ENCODE data around the gene SFTPA2.
"Not testable (repeated sequence)": the region's sequence is repeated elsewhere in the genome, so short reads cannot be mapped to it uniquely, and the experiment has no call there.

SFTPA2 gene

DNA sequence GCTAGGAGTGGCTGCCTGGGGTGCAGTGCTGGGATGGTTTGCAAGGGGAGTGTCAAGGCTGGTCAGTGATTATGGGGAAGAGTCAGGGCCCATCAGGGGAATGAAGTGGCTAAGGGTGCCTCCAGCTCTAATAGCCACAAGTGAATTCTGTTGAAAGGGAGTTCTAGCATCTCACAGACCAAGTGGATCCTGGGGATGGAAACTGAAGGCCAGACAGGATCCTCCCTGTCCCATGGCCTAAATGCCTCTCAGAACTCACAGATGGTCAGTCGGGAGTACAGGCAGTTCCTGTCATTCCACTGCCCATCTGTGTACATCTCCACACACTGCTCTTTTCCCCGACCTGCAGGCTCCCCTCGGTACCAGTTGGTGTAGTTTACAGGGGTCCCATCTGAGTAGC is 3.2 kb downstream of the SFTPA2 start:
- not testable (repeated sequence) for DNase-seq

- no peak for DNase-seq
Measured at GRCh38 chr10:79555354-79556309, 4.6 kb downstream of the SFTPA2 start.

GRCh38 chr10:79552143-79552542 is 8.1 kb downstream of the SFTPA2 start:
- DNase-seq = no peak

GRCh38 chr10:79547973-79548372 is 12.2 kb downstream of the SFTPA2 start:
- no peak for DNase-seq

DNA sequence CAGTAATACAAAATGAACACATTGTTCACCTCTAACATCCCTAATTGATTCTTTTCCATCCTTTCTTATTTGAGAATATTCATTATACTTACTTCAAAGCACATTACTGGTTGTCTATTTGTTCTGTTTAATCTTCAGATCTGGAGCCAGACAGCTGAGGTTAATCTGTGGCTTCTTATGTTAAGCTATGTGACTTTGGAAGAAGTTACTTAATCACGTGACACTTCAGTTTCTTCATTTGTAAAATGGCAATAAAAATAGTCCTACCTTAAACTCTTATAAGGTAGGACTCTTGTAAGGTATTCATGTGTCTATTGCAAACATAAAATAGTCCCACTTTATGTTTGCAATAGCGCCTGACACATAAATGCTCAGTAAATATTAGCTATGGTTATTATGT is 13.1 kb downstream of the SFTPA2 start:
- not testable (repeated sequence) for DNase-seq

DNA sequence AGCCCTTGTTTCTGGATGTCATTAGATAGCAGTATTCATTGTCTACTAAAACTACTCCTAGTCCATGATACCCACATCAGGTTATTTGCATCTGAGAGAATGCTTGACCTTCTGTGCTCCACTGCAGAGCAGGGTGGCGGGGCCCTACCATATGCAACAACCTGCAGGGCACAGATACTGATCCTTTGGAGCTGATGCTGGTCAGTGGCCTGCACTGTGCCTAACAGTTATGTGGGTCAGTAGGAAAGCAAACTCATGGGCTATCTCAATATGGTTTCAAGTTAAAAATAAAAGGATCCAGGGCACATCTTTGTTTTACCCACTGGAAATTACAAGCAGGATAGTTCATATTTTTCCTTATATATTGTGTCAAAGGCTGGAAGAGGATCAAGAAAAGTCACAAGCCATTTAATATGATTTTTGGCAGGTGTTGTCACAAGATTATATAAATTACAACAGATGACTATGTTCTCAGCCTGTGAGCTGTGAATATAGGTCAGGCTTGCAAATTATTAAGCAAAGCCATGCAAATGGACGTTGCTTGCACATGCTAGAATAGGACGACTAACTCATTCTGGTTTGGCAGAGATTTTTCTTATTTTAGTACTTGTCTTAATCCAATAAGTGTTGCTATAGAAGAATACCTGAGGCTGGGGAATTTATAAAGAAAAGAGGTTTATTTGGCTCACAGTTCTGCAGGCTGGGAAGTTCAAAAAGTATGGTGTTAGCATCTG is 15.1 kb downstream of the SFTPA2 start:
- not testable (repeated sequence) for DNase-seq

DNA sequence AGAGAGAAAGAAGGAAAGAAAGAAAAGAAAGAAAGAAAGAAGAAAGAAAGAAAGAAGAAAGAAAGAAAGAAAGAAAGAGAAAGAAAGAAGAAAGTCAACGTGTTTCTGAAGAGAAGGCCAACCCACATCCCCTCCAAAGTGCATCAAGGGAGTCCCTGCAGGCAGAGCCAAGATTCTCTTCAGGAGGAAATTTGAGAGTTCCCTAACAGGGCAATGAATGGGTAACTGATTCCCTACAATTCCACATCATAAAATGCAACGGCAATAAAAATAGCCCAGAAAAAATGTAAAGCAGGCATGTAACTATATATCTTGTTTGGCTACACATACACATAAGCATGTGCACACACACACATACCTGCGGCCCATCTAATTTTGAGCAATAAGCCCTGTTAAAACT is 15.8 kb downstream of the SFTPA2 start:
- not testable (repeated sequence) for DNase-seq

DNA sequence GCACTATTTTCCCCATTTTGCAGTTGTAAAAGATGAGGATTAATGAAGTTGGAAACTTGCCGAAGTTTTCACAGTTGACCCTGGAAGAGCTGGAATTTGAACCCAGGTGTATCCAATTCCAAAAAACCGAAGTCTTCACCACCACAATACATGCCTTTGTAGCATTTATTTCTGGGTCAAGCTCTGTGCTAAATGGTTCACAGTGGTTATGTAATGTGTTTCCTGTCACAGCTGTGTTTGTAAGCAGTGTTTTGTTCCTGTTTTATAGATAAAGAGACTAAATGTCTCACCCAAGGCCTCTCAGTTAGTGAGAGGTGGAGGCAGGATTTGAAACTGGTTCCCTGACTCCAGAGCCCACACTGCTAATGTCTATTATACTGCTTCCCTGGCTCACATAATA is 17.6 kb downstream of the SFTPA2 start:
- DNase-seq = no peak

DNA sequence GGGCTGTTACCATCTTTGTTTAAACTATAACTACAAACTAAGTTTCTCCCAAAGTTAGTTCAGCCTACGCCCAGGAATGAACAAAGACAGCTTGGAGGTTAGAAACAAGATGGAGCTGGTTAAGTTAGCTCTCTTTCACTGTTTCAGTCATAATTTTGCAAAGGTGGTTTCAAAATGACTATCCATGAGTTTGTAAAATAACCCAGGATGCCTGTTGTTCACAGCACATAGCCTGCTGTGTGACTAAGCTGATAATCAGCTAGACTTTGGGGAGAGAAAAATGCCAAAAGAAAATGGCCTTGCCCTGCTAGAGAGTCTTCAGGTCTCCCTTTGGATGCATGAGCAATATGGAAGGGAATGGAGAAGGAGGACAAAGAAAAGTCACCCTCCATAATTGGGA is 19.3 kb downstream of the SFTPA2 start:
- not testable (repeated sequence) for DNase-seq

DNA sequence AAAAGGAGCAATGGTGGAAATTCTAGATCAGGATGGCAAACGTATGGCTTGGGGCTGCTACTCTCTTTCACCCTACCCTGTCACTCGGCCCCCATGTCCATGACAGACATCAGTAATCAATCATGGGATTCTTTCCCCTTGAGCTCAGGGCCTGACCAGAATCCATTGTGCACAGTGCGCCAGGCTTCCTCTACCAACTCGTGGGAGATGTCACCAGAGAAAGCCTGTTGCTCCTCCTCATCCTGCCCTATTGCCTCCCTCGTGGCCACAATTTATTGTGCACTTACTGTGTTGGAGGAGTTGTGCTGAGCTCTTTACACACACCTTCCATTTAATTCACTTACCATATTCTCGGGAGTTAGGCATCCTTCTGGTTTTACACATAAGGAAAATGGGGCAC is 21.9 kb downstream of the SFTPA2 start:
- DNase-seq = not testable (repeated sequence)

- not testable (repeated sequence) for DNase-seq
Measured at GRCh38 chr10:79533903-79534175, 26.4 kb downstream of the SFTPA2 start.

DNA sequence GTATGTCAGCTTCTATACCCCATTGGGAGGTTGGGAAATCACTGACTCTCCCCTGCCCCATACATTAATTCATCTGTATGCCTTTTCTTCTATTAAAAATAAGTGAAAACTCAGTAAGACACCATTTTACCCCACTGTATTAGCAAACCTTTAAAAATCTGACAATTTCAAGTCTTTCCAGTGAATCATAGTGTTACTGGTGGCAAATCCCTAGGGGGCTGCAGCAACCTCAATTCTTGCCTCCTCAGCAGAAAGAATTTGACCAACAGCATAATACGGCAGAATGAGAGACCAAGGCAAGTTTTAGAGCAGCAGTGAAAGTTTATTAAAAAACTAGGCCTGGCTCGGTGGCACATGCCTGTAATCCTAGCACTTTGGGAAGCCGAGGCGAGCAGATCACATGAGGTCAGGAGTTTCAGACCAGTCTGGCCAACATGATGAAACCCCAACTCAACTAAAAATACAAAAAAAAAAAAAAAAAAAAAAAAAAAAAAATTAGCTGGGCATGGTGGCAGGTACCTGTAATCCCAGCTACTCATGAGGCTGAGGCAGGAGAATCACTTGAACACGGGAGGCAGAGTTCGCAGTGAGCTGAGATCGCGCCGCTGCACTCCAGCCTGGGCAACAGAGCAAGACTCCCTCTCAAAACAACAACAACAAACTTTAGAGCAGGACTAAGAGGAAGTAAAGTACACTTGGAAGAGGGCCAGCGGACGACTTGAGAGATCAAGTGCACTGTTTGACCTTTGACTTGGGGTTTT is 26.9 kb downstream of the SFTPA2 start:
- not testable (repeated sequence) for DNase-seq

GRCh38 chr10:79528261-79528660 is 31.9 kb downstream of the SFTPA2 start:
- not testable (repeated sequence) for DNase-seq

DNA sequence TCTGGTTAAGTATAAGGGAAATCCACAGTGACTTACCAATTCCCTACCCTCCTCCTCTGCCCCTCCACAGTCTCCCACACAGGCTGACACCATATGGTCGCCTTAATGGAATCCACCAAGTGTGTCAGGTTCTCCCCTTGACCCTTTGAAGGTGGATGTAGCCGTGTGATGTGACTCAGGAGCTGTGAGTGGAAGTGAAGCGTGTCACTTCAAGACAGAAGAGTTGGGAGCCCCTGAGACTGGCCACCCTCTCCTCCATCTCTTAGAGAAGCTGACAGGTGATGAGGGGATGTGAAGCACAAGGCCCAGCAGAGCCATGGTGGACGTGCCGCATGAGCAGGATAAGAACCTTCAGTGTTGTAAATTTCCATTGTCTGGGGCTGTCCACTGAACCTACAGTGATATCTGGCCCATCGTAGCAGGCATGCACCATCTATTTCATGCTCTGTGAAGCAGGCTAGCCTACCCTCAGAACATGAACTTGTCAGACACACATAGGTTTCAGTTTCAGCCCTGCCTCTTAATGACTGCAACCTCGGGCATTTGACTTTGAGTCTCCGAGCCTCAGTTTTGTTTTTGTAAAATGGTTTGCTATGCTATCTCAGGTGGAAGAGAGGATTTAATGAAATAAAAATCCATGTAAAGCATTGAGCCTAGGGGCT is 35.0 kb downstream of the SFTPA2 start:
- DNase-seq = not testable (repeated sequence)

DNA sequence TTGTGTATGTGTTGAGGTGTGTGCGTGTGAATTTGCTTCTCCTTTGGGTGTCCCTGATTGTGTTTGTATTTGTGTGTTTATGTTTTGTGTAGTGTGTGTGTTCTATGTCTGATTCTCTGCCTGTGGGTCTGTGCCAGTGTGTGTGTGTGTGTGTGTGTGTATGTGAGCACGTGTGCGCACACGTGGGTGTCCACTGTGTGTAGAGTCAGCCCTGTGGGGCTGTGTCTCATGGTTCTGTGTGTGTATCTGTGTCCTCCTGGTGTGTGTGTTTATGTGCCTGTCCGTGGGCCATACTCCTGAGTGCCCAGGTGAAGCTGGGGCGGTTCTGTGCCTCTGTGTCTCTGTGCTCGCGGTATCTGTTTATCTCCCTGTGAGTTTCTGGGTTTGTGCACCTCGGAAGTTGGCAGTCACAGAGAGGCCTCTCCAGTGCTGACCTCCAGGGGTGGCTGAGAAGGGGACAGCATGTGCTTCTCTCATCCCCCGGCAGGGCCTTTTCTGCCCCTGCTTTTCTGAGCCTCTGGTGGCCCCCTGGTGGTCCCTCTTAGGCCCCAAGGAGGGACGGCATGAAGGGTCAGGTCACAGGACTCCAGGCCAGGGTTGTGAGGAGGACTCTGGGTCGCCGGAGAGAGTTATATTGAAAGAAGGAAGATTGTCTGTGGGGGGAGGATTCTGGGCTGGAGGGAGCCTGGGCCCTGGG is 36.9 kb downstream of the SFTPA2 start:
- not testable (repeated sequence) for DNase-seq

DNA sequence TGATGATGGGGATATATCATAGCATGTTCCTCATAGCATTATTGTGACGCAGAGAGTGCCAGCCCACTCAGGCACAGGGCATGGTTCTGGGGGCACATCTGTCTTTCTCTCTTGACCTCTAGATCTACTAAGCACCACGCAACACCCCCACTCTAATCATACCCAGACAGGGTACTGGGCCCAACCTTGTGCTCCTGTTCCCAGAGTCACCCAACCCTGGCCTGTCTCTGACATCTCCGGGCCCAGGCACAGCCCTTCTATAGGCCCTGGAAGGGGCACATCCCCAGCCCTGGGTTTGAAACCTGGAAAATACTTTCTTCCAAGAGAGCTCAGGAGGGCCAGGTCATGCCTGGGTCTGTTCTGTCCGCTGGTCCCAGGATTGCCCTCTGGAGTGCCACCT is 37.7 kb downstream of the SFTPA2 start:
- not testable (repeated sequence) for DNase-seq

DNA sequence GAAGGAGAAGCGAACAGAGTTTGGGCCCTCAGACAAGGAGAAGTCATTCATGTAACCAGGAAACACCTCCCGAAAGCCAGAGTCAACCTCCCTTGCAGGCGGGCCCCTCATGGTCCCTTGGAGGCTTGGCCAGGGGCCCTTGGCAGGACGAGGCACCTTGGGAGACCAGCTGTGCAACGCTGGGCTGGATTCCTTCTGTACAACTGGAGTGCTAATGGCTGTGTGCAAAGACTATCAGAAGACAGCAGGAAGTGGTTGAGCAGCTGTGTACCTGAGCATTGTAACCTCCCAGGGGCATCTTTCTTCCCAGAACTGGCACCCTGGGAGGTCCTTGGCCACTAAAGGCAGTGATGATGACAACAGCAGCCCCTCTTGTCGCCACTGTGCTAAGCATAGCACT is 38.5 kb downstream of the SFTPA2 start:
- DNase-seq = not testable (repeated sequence)

DNA sequence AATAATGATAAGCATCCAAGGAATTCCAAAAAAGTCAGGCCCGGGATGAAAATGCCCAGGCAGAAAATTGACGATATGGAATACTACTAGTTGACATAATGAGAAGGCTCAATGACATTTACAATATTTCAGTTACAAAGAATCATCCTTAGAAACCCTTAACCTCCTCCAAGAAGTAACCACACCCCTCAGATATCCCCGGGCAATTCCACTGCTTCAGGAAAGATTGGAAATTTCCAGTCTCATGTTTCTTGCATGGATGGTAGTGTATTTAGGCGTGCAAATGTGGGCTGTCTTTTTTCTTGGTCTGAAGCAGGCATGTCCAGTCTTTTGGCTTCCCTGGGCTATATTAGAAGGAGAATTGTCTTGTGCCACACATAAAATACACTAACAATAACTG is 42.6 kb downstream of the SFTPA2 start:
- DNase-seq = not testable (repeated sequence)

GRCh38 chr10:79516532-79517205 is 43.5 kb downstream of the SFTPA2 start:
- not testable (repeated sequence) for DNase-seq

DNA sequence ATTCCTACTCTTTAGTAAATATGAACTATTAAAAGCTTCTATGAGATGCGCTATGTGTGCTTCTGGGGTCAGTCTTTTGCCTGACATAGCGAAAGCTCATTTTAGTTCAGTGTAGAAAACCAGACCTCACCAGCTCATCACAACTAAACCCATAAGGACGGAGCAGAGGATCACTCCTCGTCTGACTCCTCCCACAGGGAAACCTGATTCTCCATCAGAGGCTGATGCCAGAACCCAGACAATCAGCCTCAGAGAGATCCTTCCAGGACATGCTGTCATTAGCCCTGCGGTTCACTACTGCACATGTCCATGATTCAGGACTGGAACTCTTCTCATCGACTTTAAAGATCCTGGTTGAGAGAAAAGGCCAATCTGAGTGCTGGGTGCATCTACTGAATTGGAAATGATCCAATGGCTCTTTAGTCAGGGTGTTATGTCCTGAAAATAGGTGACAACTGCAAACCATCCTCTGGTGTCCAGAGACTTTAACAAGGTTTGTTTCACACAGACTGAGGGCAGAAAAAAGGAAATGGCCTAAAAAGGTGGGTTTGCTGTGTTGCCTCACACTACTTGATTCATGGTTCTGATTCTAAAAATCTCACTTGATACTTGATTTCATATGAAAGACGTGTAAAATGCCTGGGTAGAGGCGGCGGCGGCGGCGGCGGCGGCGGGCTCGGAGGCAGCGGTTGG is 48.2 kb downstream of the SFTPA2 start, which contains the start of gene EIF5AL1:
Gene EIF5AL1 (plus strand): TSS at position 643 of the 693 bp plus-strand sequence. CDS start 117 bp downstream, outside the sequence.
- not testable (repeated sequence) for DNase-seq
